ENCODE results near the gene TLCD2. TPM values are rescaled to one million over a fixed set of nuclear protein-coding genes. Genes with fewer than 3 reads are reported as not detected.

TLCD2 gene
- total and polyA plus RNA-seq, 4 donors, result 1.2 to 7.3 (median 3.4) TPM

- Histone ChIP-seq H3K27me3 (ENCODE audit: control insufficient read depth in 4 of 4, insufficient read depth in 4 of 4, low read length in 3 of 4) (no peaks in the 10 kb centered on the region), H3K4me1 (ENCODE audit: control insufficient read depth in 4 of 4, insufficient read depth in 4 of 4, low read length in 3 of 4) (peaks cover 8 to 35% (median 27%) of the 10 kb centered on the region in 4 donors), H3K9me3 (ENCODE audit: control insufficient read depth in 4 of 4, low read length in 3 of 4) (no peaks in the 10 kb centered on the region), H3K4me3 (ENCODE audit: low read depth in 1 of 3, low read length in 3 of 3) (peak overlapping the region; percentile 29 to 41 (median 41)), H3K9ac (ENCODE audit: low read depth in 1 of 2, low read length in 2 of 2) (peak overlapping the region; percentile 26 to 39), H3K36me3 (ENCODE audit: control insufficient read depth in 4 of 4, insufficient read depth in 3 of 4, low read depth in 1 of 4, low read length in 3 of 4) (peaks cover 0 to 11% (median 8%) of the 10 kb centered on the region in 4 donors), H3K27ac (ENCODE audit: low read depth in 1 of 2, low read length in 2 of 2) (peak overlapping the region; percentile 87 to 96)
- TF ChIP-seq ATF3 (IDR thresholded peaks at IDR 0.05), result no peak
- peak in 1 of 2 donors; percentile 35 for TF ChIP-seq HNF4A (conservative IDR thresholded peaks at IDR 0.05)
- no peak for TF ChIP-seq NR2F2 (IDR thresholded peaks at IDR 0.05)
- TF ChIP-seq YY1 (IDR thresholded peaks at IDR 0.05), result no peak
- peak; percentile 64 for DNase-seq (ENCODE audit: low spot score)
- 45% methylated on average over 17 of the region's 17 CpGs for WGBS
Measured at GRCh38 chr17:1735834-1736347, 25.7 kb upstream of the TLCD2 start.

- Histone ChIP-seq H3K36me3 (ENCODE audit: control insufficient read depth in 4 of 4, insufficient read depth in 3 of 4, low read depth in 1 of 4, low read length in 3 of 4) (peaks cover 0 to 12% (median 8%) of the 10 kb centered on the region in 4 donors), H3K4me1 (ENCODE audit: control insufficient read depth in 4 of 4, insufficient read depth in 4 of 4, low read length in 3 of 4) (peaks cover 8 to 37% (median 27%) of the 10 kb centered on the region in 4 donors), H3K9ac (ENCODE audit: low read depth in 1 of 2, low read length in 2 of 2) (peak overlapping the region in 1 of 2 donors; percentile 26), H3K9me3 (ENCODE audit: control insufficient read depth in 4 of 4, low read length in 3 of 4) (no peaks in the 10 kb centered on the region), H3K27ac (ENCODE audit: low read depth in 1 of 2, low read length in 2 of 2) (peak overlapping the region; percentile 87 to 96), H3K4me3 (ENCODE audit: low read depth in 1 of 3, low read length in 3 of 3) (peak overlapping the region in 1 of 3 donors; percentile 41), H3K27me3 (ENCODE audit: control insufficient read depth in 4 of 4, insufficient read depth in 4 of 4, low read length in 3 of 4) (no peaks in the 10 kb centered on the region)
- WGBS, result 93% methylated on average over 10 of the region's 10 CpGs
- TF ChIP-seq CTCF (IDR thresholded peaks at IDR 0.05; ENCODE audit: low read depth, low read length, missing input control), result no peak
- no peak for TF ChIP-seq ATF3 (IDR thresholded peaks at IDR 0.05)
- no peak for TF ChIP-seq YY1 (IDR thresholded peaks at IDR 0.05)
- TF ChIP-seq RXRA (IDR thresholded peaks at IDR 0.05), result no peak
- no peak for TF ChIP-seq HNF4A (conservative IDR thresholded peaks at IDR 0.05)
- TF ChIP-seq MAX (IDR thresholded peaks at IDR 0.05), result no peak
- no peak for TF ChIP-seq RAD21 (IDR thresholded peaks at IDR 0.05)
- no peak for TF ChIP-seq NR2F2 (IDR thresholded peaks at IDR 0.05)
- no peak for TF ChIP-seq SP1 (IDR thresholded peaks at IDR 0.05)
- TF ChIP-seq EGR1 (IDR thresholded peaks at IDR 0.05; ENCODE audit: low read depth in 2 of 2), result no peak
- TF ChIP-seq REST (IDR thresholded peaks at IDR 0.05), result no peak
- no peak for TF ChIP-seq TAF1 (conservative IDR thresholded peaks at IDR 0.05)
- DNase-seq (ENCODE audit: low spot score), result no peak
Measured at GRCh38 chr17:1735418-1735817, 25.2 kb upstream of the TLCD2 start.

Data from liver (tissue), 9 donors.